ENCODE results near the gene CSF3.

Gene CSF3

GRCh38 chr17:40015005-40015997 is at the start of gene CSF3:
CSF3 (plus strand) TSS chr17:40015440; CDS start chr17:40015475, 35 bp downstream.
- DNase-seq = no peak

- no peak for DNase-seq
Measured at GRCh38 chr17:39966771-39967170, 48.5 kb upstream of the CSF3 start.

DNA sequence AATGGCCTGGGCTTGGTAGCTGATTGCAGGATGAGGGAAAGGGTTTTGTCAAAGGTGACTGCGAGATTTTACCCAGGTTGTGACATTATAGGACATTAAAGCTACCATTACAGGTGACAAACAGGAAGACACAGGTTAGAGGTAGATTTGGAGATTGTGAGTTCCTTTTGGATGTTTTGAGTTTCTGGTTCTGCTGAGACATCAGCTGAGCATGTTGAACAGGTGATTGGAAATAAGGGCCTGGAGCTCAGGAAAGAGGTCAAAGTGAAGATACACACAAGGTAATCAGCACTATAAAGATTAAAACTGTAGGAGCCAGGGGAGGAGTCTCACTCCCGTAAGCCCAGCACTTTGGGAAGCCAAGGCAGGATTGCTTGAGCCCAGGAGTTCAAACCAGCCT is 46.5 kb upstream of the CSF3 start:
- no peak for DNase-seq

GRCh38 chr17:39969375-39969774 is 45.9 kb upstream of the CSF3 start:
- no peak for DNase-seq

DNA sequence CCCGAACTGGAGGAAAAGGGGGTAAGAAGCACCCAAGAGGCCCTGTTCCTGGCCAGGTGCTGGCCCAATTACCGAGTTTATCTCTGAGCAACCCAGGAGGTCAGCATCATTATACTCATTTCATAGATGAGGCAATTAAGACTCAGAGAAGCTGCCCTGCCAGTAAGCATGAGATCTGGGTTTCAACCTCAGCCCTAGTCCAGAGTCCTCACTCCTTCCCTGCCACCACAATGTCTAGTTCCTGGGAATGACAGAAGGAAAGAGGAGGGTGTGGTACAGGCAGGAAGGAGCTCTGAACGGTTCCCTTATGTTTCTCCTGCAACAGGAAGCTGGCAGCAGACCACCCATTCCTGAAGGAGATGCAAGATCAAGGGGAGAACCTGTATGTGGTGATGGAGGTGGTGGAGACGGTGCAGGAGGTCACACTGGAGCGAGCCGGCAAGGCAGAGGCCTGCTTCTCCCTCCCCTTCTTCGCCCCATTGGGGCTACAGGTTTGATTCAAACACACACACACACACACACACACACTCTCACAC is 45.0 kb upstream of the CSF3 start:
- no peak for DNase-seq

GRCh38 chr17:39971076-39971603 is 44.1 kb upstream of the CSF3 start:
- DNase-seq = no peak

DNA sequence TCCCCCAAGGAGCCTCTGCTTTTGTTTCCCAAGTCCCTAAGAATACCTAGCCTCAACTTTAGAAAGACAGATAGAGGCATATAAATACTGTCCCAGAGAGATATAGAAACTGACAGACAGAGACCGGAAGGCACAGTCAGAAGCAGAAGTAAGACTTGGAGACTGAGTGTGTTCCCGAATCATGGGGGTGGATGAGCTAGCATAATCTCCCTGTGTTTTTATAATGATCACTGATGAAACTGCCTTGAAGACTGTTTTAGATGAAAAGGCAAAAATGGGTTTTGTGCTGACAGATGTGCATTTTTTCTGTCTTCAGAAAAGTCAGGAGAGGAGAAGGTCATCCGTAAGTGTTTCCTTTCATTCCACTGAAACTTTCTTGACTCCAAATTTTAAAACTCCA is 43.0 kb upstream of the CSF3 start:
- no peak for DNase-seq

- no peak for DNase-seq
Measured at GRCh38 chr17:39973496-39973895, 41.7 kb upstream of the CSF3 start.

- no peak for DNase-seq
Measured at GRCh38 chr17:39974433-39974832, 40.8 kb upstream of the CSF3 start.

GRCh38 chr17:39975801-39976200 is 39.4 kb upstream of the CSF3 start:
- no peak for DNase-seq

DNA sequence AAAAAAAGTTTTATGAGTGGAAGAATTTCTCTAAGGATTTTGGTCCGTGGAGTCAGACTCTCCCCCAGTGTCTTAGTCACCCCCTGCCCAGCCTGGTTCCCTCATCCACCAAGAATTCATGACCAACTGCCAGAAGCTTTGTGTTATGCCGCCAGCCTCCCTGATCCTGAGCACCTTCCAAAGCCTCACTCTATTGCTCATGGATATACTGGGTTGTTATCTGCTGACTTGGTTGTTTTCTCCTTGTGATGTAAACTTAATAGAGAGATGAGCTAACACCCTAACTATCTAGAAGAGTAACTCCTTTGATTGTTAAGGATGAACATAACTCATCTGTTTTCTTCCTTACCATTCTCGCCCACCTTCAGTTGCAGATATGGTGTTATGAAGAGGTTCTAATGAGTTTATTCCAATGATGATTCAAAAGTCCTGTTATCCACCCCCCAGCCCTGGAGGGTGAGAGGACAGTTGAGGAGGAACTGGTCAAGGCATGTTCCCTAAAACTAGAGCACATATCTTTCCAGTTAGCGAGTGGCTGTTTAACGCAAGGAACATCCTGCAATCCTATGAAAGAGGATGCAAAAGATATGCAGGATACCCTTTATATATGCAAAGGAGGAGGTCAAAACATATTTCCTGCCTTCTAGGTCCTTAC is 36.1 kb upstream of the CSF3 start:
- DNase-seq = no peak

DNA sequence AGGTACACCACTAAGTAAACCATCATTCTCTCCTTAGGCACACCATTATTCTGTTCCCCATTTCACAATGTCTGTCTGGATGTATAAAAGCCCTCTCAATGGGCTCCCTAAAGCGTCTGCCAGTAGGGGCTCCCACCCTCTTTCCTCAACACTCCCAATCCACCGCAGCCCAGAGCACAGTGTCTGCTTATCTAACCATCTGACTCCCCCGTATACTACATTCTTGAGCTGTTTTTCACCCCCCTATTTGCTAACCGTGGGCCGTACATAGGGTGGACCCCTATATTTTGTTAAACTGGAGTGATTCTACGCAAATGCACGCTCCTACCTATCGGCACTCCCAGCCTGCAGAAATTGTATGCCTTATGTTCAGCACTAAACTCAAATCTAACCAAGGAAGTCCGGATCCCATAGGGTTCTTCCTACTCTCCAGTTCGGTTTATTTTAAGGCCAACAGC is 35.3 kb upstream of the CSF3 start:
- DNase-seq = no peak

DNA sequence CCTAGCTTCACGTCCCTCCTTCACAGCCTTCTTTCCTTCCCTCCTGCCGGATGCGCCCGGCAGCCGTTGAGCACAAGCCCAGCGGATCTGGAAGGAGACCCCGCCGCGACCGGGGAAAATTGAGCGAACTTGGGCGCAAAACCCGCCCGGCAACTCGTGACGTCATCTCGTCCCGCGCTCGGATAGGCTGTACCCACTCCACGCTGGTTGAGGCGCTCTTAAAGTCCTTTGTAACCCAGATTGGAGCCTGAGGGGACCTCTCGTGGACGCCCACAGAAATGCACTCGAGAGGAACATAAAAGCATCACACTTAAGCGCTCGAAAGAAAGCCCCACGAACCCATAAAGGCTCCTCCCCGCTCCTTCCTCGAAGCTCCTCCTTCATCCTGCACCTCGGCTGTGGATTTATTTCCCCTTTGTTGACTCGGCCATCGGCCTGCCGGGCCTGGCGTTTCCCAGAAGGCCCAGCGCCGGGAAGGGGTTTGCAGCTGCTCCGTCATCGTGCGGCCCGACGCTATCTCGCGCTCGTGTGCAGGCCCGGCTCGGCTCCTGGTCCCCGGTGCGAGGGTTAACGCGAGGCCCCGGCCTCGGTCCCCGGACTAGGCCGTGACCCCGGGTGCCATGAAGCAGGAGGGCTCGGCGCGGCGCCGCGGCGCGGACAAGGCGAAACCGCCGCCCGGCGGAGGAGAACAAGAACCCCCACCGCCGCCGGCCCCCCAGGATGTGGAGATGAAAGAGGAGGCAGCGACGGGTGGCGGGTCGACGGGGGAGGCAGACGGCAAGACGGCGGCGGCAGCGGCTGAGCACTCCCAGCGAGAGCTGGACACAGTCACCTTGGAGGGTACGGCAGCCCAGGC is 34.7 kb upstream of the CSF3 start, which contains the start of gene PSMD3:
Gene PSMD3, plus strand, starts transcription at position 457 of the 856 bp plus-strand sequence. Its CDS starts 164 bp downstream, at position 621.
- peak; percentile 96 to 98 for DNase-seq

DNA sequence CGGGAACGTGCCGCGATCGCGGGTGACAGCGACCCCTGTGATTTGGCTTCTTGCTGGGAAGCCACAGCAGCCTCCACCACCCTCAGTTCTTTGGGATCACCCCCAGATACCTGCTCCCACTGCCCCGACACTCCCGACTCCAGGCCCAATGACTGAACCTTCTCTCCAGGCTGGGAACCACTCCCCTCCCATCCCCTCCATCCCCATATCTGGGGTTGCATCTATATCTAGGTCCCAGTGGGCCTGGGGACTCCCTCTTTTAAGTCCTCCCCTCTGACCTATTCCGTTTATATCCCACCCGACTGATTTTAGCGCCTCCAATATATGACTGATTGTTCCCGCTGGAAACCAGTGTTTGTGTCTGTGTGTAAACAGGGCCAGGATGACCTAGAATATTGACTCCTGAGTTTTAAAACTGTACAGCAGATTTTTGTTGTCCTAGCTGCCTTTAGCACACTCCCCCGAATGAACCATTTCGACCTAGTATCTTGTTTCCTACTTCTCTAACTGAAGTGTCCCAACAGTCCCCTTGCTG is 34.0 kb upstream of the CSF3 start:
- no peak for DNase-seq

GRCh38 chr17:39981766-39982375 is 33.4 kb upstream of the CSF3 start:
- DNase-seq = no peak

GRCh38 chr17:39988206-39988810 is 26.9 kb upstream of the CSF3 start:
- no peak for DNase-seq

- no peak for DNase-seq
Measured at GRCh38 chr17:39994448-39994847, 20.8 kb upstream of the CSF3 start.

DNA sequence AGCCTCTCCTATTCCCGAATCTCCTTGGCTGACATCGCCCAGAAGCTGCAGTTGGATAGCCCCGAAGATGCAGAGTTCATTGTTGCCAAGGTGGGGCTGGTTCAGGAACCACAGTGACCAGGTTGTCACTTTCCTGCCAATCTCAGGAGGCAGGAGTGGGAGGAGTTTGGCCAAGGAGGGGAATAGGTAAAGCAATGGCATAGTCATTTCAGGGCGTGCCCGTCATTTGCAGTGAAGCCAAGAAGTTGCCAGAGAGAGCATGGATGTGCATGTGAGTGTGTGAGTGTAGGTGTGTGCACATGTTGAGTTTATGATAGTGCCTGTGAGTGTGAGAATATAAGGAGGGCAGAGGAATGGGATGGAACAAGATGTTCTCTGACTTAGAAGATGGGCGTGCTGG is 19.8 kb upstream of the CSF3 start:
- no peak for DNase-seq

- no peak for DNase-seq
Measured at GRCh38 chr17:39996162-39996561, 19.1 kb upstream of the CSF3 start.

DNA sequence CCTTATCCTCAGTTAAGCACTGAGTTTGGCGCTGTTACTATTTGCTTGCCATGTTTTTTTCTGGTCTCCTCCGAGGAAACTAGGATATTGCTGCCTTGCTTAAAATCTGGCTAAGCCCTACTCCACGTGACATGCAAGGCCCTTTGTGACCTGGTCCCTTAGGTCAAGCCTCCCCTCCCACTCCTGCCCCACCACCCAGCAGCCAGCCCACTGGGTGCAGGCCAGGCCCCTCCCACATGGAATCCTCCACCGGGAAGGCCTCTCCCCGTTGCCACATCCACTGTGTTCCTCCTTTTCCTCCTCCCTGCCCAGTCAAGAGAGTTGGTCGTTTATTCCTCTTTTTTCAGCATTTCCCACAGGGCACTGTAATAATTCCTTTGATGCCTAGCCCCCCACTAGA is 18.4 kb upstream of the CSF3 start:
- DNase-seq = no peak

DNA sequence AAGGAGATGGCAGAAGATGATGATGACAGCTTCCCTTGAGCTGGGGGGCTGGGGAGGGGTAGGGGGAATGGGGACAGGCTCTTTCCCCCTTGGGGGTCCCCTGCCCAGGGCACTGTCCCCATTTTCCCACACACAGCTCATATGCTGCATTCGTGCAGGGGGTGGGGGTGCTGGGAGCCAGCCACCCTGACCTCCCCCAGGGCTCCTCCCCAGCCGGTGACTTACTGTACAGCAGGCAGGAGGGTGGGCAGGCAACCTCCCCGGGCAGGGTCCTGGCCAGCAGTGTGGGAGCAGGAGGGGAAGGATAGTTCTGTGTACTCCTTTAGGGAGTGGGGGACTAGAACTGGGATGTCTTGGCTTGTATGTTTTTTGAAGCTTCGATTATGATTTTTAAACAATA is 17.7 kb upstream of the CSF3 start:
- no peak for DNase-seq
